Body of pancreas (tissue), 4 donors: Measurements from ENCODE around the gene RPTOR.

Source experiments
- CTCF ChIP-seq, 7 experiments: fragments of 450-650 bp in 4 of 7; fragments of 200-600 bp in 3 of 7; sonication (generic) in 3 of 7; IDR thresholded peaks; one replicate each; pipeline ENCODE4 v1.5.1; 2016 to 2019; ENCODE audit warnings: antibody characterized with exemption in 7 of 7
- POLR2A ChIP-seq, 3 donors: fragments of 450-650 bp; IDR thresholded peaks; one replicate each; pipeline ENCODE4 v1.6.1; 2016; ENCODE audit warnings: antibody characterized with exemption in 3 of 3, mild to moderate bottlenecking in 2 of 3

GRCh38 chr17:80874866-80875445 is 330.3 kb downstream of the RPTOR start:
- TF ChIP-seq POLR2A (IDR thresholded peaks at IDR 0.05) (no peak), CTCF (IDR thresholded peaks at IDR 0.05) (no peak)
